HG03196 (cell line): ENCODE data around the gene TK2.
"Not testable (repeated sequence)": the region's sequence is repeated elsewhere in the genome, so short reads cannot be mapped to it uniquely, and the experiment has no call there.

Experiments
- ATAC-seq: cut with Tn5 transposase; IDR thresholded peaks from one replicate; pipeline ENCODE4 v1.9.1; 2021; ENCODE audit not compliant: unreplicated experiment

TK2 gene

DNA sequence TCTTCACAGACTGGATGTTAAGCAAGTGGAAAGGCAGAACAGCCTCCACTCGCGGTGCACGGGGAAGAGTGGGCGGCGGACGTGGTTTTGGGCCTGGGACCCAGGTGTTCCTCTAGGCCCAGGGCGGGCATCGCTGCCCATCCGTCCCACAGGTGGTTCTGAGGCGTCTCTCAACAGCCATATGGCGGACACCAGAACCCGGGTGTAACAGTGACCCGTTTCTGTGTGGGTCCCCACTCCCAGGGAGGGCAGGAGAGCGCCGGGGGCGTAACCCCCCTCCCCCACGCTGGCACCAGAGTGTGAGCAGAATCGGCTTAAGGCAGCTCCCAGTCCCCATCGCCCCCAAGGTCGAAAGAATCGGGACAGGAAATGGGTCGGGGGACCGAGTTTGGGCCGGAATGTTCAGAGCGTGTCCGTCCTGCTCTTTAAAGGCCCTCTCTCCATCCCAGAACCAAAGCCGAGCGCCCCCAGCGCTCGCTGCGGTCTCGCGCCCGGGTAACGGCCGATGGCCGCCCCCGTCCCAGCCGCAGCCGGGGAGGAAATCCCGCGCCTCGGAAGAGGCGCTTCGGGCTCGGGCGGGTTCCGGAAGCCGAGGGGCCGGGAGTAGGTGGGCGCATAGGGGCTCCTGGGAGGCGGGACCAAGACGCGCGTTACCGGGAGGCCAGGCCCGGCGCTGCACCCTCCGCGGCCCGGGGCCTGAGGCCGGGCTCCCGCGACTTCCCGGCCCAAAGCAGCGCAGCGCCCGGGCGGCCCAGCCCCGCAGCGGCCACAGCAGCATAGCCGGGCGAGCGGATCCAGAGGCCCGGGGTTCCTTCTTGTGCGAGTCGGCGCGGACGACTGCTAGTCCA lies at the start of gene TK2:
Gene TK2 (minus strand): TSS at position 839 of the 848 bp plus-strand sequence. CDS start 61 bp downstream, at position 778.
- ATAC-seq, result no peak

- no peak for ATAC-seq
Measured at GRCh38 chr16:66598111-66598510, 48.2 kb upstream of the TK2 start.

DNA sequence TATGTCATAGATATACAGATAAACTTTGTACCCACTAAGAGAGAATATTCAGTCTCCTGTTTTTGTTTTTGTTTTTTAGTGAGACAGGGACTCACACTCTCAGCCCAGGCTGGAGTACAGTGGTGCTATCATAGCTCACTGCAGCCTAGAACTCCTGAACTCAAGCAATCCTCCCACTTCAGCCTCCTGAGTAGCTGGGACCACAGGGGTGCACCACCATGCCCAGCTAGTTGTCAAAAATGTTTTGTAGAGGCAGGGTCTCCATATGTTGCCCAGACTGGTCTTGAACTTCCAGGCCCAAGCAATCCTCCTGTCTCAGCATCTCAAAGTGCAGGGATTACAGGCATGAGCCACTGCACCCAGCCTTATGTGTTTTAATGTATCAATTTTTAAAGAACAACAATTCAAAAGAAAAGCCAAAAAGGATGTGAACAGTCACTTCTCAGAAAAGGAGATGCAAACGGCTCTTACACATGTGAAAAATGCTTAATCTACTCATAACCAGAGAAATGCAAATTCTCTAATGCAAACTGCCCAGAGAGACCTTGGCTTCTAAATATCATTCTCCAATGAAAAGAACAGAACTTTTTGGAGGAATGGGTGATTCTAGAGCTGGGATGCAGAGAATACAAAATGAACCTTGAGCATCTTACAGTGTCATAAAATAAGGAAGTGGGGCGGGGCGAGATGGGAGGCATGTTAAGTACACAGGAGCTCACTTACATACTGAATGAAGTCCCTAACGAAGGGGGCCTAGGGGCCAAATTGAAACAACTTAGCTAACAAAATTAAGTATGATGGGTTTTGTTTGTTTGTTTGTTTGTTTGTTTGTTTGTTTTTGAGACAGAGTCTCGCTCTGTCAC lies 47.3 kb upstream of the TK2 start:
- no peak for ATAC-seq

GRCh38 chr16:66596559-66596958 lies 46.6 kb upstream of the TK2 start:
- ATAC-seq, result not testable (repeated sequence)

- ATAC-seq, result no peak
Measured at GRCh38 chr16:66594739-66595138, 44.8 kb upstream of the TK2 start.

DNA sequence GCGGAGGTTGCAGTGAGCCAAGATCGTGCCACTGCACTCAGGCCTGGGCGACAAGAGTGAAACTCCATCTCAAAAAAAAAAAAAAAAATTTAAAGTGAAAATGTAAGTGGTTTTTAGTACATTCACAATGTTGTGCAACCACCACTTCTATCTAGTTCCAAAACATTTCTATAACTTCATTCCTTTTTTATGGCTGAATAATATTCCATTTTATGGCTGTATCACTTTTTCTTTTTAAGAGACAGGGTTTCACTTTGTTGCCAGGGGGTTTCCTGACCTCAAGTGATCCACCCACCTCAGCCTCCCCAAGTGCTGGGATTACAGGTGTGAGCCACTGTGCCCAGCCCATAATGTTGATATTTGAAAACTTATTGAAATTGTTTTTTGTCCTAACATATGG lies 42.9 kb upstream of the TK2 start:
- ATAC-seq, result no peak

DNA sequence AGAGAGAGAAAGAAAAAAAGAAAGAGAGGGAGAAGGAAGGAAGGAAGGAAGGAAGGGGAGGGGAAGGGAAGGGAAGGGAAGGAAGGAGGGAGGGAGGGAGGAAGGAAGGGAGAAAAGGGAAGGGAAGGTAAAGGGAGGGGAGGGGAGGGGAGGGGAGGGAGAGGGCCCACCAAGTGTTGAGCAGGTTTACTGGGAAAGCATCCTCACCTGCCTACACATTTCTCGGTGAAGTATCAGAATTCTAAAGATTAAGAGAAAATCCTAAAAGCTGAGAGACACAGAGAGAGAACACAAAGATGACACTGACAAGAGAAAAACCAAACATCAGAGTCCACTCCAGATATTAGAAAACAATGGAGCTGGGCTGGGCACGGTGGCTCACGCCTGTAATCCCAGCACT lies 42.3 kb upstream of the TK2 start:
- ATAC-seq, result no peak

GRCh38 chr16:66591018-66591417 lies 41.1 kb upstream of the TK2 start:
- ATAC-seq, result no peak

DNA sequence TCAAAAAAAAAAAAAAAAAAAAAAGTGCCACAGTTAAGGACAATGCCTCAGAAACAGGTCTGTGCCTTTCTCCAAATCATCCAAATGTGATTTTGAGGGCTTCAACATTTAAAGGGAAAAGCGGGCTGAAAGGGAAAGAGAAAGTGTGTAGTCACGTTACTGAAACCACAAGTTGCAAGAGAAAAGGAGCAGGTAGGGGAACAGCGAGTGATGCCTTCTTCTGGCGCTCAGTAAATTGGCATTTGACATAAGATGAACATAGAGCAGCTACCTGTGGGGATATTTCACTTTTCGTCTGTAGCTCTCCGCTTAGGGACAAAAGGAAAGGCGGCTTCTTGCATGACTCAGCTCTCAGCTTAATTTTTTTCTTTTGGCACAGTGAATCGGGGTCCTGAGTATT lies 40.4 kb upstream of the TK2 start:
- ATAC-seq, result no peak

DNA sequence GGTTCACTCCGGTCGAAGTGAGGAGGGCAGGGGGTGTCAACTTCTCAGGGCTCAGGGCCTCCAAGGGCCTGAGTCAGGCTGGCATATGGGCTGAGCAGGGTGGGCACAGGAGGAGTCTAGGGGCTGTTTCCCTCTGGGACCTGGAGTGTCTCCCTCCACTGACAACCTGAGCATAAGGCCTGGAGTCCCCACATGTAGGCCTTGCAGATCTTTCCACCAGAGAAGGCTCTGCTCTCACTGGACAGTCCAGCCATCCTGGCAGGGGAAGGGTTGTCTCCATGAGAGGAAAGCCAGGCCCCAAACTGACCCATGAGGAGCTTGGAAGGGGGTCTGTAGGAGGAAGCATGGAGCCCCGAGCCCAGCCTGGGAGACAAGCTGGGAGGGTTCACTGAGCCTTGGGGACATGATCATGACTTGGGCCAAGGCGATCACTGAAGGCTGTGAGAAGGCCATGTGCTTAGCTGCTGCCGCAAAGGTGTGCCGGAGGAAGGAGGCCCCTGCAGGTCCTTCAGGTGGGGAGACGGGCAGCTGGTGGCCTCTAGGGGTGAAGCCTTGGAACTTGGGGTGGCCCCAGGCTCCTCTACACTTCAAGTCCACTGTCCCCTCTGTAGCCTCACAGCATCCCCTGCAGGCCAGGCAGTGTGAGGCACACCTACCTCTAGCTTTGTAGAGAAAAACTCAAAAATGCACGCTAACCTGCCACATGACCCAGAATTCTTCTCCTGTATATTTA lies 39.2 kb upstream of the TK2 start:
- ATAC-seq, result peak; percentile 68

GRCh38 chr16:66587881-66588600 lies 38.1 kb upstream of the TK2 start:
- ATAC-seq, result no peak

- ATAC-seq, result no peak
Measured at GRCh38 chr16:66585481-66586239, 35.7 kb upstream of the TK2 start.

DNA sequence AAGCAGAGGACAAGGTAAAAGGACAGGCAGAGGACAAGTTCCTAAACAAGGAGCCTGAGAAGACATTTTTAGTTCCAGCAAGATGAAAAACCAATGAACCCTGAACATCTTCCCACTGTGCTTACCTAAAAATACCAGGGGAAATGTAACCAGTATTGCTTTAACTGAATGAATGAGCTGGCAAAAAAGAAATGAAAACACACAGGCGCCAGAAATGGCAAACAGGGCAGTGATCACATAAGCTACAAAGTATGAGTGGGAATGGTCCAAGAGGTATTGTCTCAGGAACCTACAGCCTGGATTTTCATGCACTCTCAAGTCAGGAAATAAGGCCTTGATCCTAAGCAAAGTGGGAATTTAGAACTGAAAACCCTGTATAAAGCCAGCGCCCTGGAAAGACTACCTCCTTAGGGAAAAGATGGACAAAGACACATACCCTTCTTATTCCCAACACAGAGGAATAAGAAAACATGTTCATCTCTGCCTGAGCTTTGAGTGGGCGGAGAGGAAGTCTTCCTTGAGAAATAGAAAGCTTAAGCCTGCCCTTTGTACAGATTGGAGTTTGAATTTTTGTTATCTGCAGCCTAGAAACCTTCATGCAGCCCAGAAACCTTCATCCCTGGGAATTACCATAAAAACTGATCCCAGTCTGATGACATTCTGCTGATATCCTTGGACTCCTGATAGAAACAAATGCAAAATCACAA lies 31.5 kb upstream of the TK2 start:
- ATAC-seq, result no peak

GRCh38 chr16:66580605-66581209 lies 30.8 kb upstream of the TK2 start:
- ATAC-seq, result no peak

DNA sequence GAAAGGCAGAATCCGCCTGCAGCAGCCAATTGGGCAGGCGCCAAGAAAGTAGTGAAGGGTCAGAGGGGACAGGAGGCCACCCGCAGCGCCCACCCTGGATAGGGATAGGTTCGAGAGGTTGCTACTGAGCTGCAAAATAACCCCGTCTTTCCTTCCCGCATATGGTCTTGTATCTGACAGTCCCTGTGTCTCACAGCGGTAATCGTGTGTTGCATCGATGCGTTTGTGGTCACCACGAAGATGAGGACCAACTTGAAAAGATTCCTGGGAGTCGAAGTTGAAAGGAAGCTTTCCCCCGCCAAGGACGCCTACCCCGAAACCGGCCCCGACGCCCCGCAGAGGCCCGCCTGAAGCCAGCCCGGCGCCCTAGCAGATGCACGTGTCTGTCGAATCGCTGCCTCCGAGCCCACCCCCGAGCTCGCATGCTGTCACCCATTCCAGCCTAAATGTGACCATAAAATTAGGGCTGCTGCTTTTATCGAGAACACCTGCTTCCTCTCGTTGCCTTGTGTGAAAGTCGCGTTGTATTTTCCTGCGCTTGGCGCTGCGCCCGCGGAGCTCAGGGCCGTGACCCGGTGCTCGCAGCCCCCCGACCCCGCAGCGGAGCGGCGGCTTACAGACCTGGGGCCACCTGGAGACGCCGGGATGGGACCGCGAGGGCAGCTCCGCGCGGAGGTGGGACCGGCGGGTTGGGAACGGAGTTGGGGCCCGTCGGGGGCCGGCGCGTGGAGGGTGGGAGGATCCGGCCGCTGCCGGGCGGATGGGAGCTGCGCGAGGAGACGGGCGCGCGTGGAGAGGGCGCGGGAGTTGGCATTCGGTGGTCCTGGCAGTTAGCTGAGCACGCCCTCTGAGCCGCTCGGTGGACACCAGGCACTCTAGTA lies 29.0 kb upstream of the TK2 start, which contains the start of gene CMTM2:
Gene CMTM2 (plus strand): TSS at position 813 of the 881 bp plus-strand sequence. CDS start 145 bp downstream, outside the sequence.
- ATAC-seq, result no peak

- no peak for ATAC-seq
Measured at GRCh38 chr16:66576296-66576695, 26.4 kb upstream of the TK2 start.

- ATAC-seq, result no peak
Measured at GRCh38 chr16:66575060-66575459, 25.1 kb upstream of the TK2 start.

GRCh38 chr16:66574531-66574930 lies 24.6 kb upstream of the TK2 start:
- ATAC-seq, result no peak
